GM12864 (cell line): ENCODE results near the gene PAPOLA.

Experiments used
- DNase-seq: peaks from one replicate; pipeline ENCODE4 v3.0.0-alpha.2; 2011; ENCODE audit warnings: low read depth
- H3K4me3 ChIP-seq: 2 replicates; pipeline ENCODE4 v1.5.1; 2011; ENCODE audit warnings: mild to moderate bottlenecking, low read depth, low read length, control low read depth
- CTCF ChIP-seq: IDR thresholded peaks from 2 replicates; pipeline ENCODE4 v1.5.1; 2011; ENCODE audit warnings: low read depth, mild to moderate bottlenecking, moderate library complexity, low read length, control low read depth, inconsistent platforms; ENCODE audit errors: missing control alignments

PAPOLA gene

GRCh38 chr14:96519970-96520369, 17.8 kb downstream of the PAPOLA start:
- H3K4me3 ChIP-seq, result no peak overlapping the region
- DNase-seq, result no peak
- TF ChIP-seq CTCF, result no peak

- H3K4me3 ChIP-seq, result no peak overlapping the region
- no peak for TF ChIP-seq CTCF
- no peak for DNase-seq
These were observed 23.3 kb downstream of the PAPOLA start for GRCh38 chr14:96525452-96525851.

- no peak overlapping the region for H3K4me3 ChIP-seq
- DNase-seq, result no peak
- no peak for TF ChIP-seq CTCF
These were observed 30.4 kb downstream of the PAPOLA start for GRCh38 chr14:96532632-96533031.

- no peak for TF ChIP-seq CTCF
- H3K4me3 ChIP-seq, result no peak overlapping the region
- no peak for DNase-seq
These were observed 34.6 kb downstream of the PAPOLA start for GRCh38 chr14:96536807-96537206.

- H3K4me3 ChIP-seq, result no peak overlapping the region
- no peak for DNase-seq
- no peak for TF ChIP-seq CTCF
These were observed 36.2 kb downstream of the PAPOLA start for GRCh38 chr14:96538097-96538989.

- TF ChIP-seq CTCF, result no peak
- H3K4me3 ChIP-seq, result no peak overlapping the region
- no peak for DNase-seq
These were observed 36.8 kb downstream of the PAPOLA start for GRCh38 chr14:96538990-96539317.
